Activated T-helper 1 cell treated with anti-CD3 and anti-CD28 coated beads, Interleukin-2, amount 50 U/mL, for 16 hours (primary cell): ENCODE measurements around the gene CAST.
A peak's percentile ranks its signal among the peaks of the same experiment; 100 is the strongest.

ENCODE experiments used
- DNase-seq, 2 donors: peaks; one replicate each; pipeline ENCODE4 v3.0.0-alpha.2; 2020; ENCODE audit warnings: low read depth in 1 of 2, low spot score in 1 of 2

Gene CAST

DNA sequence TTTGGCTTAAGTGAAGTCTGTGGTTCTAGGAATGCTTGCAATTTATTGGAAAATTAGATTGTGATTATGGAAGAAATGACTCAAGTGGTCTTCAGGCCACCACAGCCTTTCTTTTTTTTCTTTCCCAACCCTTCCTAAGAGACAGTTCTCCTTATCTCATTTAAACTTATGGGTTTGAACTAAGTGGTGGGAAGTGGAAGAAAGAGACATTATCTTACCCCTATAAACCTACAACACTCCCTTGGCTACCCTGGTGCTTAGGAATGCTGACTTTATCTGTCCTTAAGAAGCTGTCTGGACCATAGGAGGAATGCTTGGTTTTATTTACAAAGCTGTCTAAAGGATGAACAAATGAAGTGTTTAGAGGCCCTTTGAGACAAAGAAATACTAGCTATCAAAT is 150.7 kb downstream of the CAST start:
- DNase-seq, result no peak

- DNase-seq, result no peak
Observed at GRCh38 chr5:96814041-96814440, 151.9 kb downstream of the CAST start.

- peak; percentile 22 to 31 for DNase-seq
Observed at GRCh38 chr5:96816411-96816939, 154.3 kb downstream of the CAST start.

- no peak for DNase-seq
Observed at GRCh38 chr5:96816991-96817390, 154.8 kb downstream of the CAST start.

GRCh38 chr5:96817506-96817905 is 155.3 kb downstream of the CAST start:
- DNase-seq, result no peak

DNA sequence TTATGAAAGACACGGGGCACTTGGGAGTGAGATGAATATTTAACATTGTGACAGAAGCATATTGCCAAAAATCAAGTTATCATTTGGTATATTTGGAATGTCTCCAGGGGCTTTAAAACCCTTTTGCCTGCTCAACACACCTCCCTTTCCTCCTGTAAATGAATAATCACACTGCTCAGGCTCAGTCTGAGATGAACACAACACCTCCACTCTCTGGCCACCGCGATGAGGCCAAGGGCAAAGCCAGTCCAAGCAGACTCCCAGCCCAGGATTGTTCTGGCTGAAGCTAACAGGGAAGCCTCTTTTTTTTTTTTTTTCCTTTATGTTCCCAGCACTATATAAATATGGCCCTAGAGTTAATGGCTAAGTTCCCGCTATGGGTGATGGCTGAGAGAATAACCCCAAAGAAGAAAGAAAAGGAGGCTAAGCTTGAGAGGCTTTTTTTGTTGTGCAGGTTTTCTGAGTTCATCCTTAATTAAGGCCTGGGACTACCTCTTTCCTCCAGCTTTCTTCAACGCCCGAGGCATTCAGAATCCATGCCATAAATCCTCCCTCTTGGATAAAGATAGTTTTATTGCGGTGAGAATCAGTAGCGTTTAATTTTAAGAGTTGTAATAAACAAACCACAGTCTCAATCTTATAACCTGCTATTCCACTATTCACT is 156.1 kb downstream of the CAST start:
- no peak for DNase-seq

GRCh38 chr5:96819806-96820205 is 157.6 kb downstream of the CAST start:
- DNase-seq, result no peak

GRCh38 chr5:96821260-96821916 is 159.2 kb downstream of the CAST start:
- no peak for DNase-seq

DNA sequence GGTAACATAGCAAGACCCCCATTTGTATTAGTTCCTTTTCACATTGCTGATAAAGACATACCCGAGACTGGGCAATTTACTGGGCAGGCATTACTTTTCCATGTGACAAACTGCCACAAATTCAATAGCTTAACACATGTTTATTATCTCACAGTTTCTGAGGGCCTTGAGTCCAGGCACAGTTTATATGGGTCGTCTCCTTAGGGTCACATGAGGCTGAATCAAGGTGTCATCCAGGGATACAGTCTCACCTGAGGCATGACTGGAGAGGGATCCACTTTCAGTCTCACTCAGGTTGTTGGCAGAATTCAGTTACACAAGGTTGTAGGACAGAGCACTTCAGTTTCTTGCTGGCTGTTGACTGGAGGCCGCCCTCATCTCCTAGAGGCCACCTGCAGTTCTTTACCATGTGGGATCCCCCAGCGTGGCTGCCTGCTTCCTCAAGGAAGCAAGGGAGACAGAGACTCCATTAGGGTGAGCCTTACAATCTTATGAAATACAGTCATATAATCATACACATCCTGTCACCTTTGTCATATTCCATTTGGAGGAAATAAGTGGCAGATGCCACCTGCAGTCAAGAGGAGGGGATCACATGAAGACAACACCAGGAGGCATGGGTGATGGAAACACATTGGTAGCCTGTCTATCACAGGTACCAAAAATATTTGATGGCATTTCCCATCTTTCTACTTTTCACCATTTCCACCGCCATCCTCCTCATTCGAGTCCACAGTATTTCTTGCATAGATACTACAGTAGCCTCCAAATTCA is 160.7 kb downstream of the CAST start:
- no peak for DNase-seq

DNA sequence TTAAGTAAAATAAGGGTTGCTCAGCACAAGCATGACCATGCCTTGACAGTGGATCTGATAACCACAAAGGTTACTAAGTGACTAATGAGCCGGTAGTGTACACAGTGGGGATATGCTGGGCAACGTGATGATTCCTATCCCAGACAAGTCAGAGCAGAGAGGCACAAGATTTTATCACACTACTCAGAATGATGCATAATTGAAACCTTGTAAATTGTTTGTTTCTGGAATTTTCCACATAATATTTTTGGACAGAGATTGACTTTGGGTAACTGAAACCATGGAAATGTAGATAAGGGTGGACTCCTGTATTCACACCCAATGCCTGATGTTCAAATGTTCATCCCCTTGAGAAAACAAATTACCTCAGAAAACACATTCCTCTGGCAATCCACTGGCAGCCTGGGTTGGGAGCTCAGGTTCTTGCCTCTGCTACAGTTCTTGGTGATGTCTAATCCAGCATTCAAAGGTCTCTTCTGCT is 161.8 kb downstream of the CAST start:
- no peak for DNase-seq
